Neutrophil (primary cell): Measurements from ENCODE around the gene ASPHD1.

ENCODE experiments used
- H3K27ac ChIP-seq: fragments of 200-600 bp; sonication (generic); 2 replicates; pipeline ENCODE4 v1.5.1; 2016; ENCODE audit warnings: mild to moderate bottlenecking, moderate library complexity
- H3K27me3 ChIP-seq: fragments of 200-600 bp; sonication (generic); 2 replicates; pipeline ENCODE4 v1.6.0; 2016; ENCODE audit warnings: mild to moderate bottlenecking
- H3K36me3 ChIP-seq: fragments of 200-600 bp; sonication (generic); 2 replicates; pipeline ENCODE4 v1.5.1; 2017
- H3K4me1 ChIP-seq, 2 experiments: fragments of 200-600 bp in 1 of 2; sonication (generic) in 1 of 2; 1 replicate in 1 of 2; 2 replicates in 1 of 2; pipeline versions ENCODE4 v1.5.1 to v1.6.1; 2013 to 2016; ENCODE audit warnings: low read depth in 1 of 2, low read length in 1 of 2, mild to moderate bottlenecking in 1 of 2, moderate library complexity in 1 of 2; ENCODE audit not compliant: control insufficient read depth in 1 of 2, insufficient read depth in 1 of 2
- H3K4me3 ChIP-seq, 2 experiments: fragments of 200-600 bp in 1 of 2; sonication (generic) in 1 of 2; 1 replicate in 1 of 2; 2 replicates in 1 of 2; pipeline ENCODE4 v1.5.1; 2013 to 2016; ENCODE audit warnings: low read depth in 1 of 2, low read length in 1 of 2, mild to moderate bottlenecking in 1 of 2, moderate library complexity in 1 of 2
- H3K9me3 ChIP-seq: fragments of 200-600 bp; sonication (generic); 2 replicates; pipeline ENCODE4 v1.5.1; 2016
- CTCF ChIP-seq: fragments of 200-600 bp; sonication (generic); IDR thresholded peaks from 2 replicates; pipeline ENCODE4 v1.5.1; 2016; ENCODE audit warnings: antibody characterized with exemption

The ASPHD1 gene

GRCh38 chr16:29910819-29911675 lies 10.8 kb downstream of the ASPHD1 start:
- Histone ChIP-seq H3K4me3 (no peak overlapping the region), H3K9me3 (no peaks in the 10 kb centered on the region), H3K36me3 (peaks cover 68% of the 10 kb centered on the region), H3K4me1 (no peaks in the 10 kb centered on the region), H3K27me3 (no peaks in the 10 kb centered on the region), H3K27ac (no peak overlapping the region)
- no peak for TF ChIP-seq CTCF

- Histone ChIP-seq H3K27me3 (no peaks in the 10 kb centered on the region), H3K9me3 (no peaks in the 10 kb centered on the region), H3K27ac (no peak overlapping the region), H3K4me1 (no peaks in the 10 kb centered on the region), H3K36me3 (peaks cover 65% of the 10 kb centered on the region), H3K4me3 (no peak overlapping the region)
- TF ChIP-seq CTCF, result no peak
These were observed 11.4 kb downstream of the ASPHD1 start for GRCh38 chr16:29911676-29912010.

GRCh38 chr16:29912087-29912486 lies 11.8 kb downstream of the ASPHD1 start:
- Histone ChIP-seq H3K36me3 (peaks cover 65% of the 10 kb centered on the region), H3K27ac (no peak overlapping the region), H3K9me3 (no peaks in the 10 kb centered on the region), H3K4me1 (no peaks in the 10 kb centered on the region), H3K27me3 (no peaks in the 10 kb centered on the region), H3K4me3 (no peak overlapping the region)
- no peak for TF ChIP-seq CTCF

GRCh38 chr16:29913514-29913913 lies 13.2 kb downstream of the ASPHD1 start:
- no peaks in the 10 kb centered on the region for H3K27me3 ChIP-seq
- no peaks in the 10 kb centered on the region for H3K9me3 ChIP-seq
- no peak overlapping the region for H3K4me3 ChIP-seq
- TF ChIP-seq CTCF, result no peak
- H3K4me1 ChIP-seq, result no peaks in the 10 kb centered on the region
- peaks cover 66% of the 10 kb centered on the region for H3K36me3 ChIP-seq
- no peak overlapping the region for H3K27ac ChIP-seq

GRCh38 chr16:29915590-29916247 lies 15.4 kb downstream of the ASPHD1 start:
- H3K27me3 ChIP-seq, result no peaks in the 10 kb centered on the region
- no peak for TF ChIP-seq CTCF
- H3K4me1 ChIP-seq, result no peaks in the 10 kb centered on the region
- peaks cover 77% of the 10 kb centered on the region for H3K36me3 ChIP-seq
- no peak overlapping the region for H3K27ac ChIP-seq
- H3K9me3 ChIP-seq, result no peaks in the 10 kb centered on the region
- no peak overlapping the region for H3K4me3 ChIP-seq
